ENCODE results near the gene CAMK1D. TPM values are rescaled to one million over a fixed set of nuclear protein-coding genes. Genes with fewer than 3 reads are reported as not detected.

Gene CAMK1D
- total RNA-seq, 1 experiment from 2014 or later = 6.3 TPM

DNA sequence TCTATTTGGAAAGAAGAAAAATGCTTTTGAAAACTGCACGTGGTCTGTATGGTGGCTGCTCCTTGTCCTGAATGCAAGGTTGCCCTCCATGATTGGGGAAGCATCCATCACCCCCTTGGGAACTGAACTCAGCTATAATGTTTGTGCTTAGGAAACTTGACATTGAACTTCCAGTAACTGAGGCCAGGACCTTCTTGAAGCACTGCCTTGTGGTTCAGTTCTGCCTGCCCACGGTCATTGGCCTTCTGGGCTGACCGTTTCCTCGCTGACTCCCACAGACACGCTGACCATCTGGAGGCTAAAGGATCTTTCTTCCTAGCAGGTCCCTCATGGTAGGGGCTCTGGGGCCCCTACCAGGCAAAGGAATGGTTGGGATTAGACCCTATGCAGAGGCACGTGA, 247.8 kb downstream of the CAMK1D start:
- no CpG with 5 or more reads among the region's 6 CpGs for WGBS (ENCODE audit: extremely low coverage, insufficient read length, low lambda C conversion rate)
- Histone ChIP-seq H2BK15ac (ENCODE audit: low read depth, low read length) (no peak overlapping the region), H3K4me2 (ENCODE audit: insufficient read depth, insufficient read length, low read length) (no peak overlapping the region)

More for the DNA sequence above, 247.8 kb downstream of the CAMK1D start:
- no peak overlapping the region for H3T11ph ChIP-seq (ENCODE audit: low read length)
- H4K20me1 ChIP-seq (ENCODE audit: control insufficient read depth, insufficient read depth, insufficient read length) = no peaks in the 10 kb centered on the region
- no peak overlapping the region for H3K14ac ChIP-seq (ENCODE audit: insufficient read depth, low read length)
- H3K9ac ChIP-seq (ENCODE audit: extremely low read depth, insufficient read length, low read length) = no peak overlapping the region
- H3K56ac ChIP-seq (ENCODE audit: insufficient read length, low read depth, low read length) = no peak overlapping the region
- H3K4me1 Mint-ChIP-seq = no peaks in the 10 kb centered on the region
- H2BK120ac ChIP-seq (ENCODE audit: low read depth, low read length, poor library complexity, severe bottlenecking) = no peak overlapping the region
- H4K5ac ChIP-seq (ENCODE audit: insufficient read length, low read depth, low read length) = no peak overlapping the region
- no peaks in the 10 kb centered on the region for H3K79me2 ChIP-seq (ENCODE audit: insufficient read depth, low read length)
- no peaks in the 10 kb centered on the region for H3K79me1 ChIP-seq (ENCODE audit: insufficient read depth, low read depth, low read length, poor library complexity, severe bottlenecking)
- H3K4me1 ChIP-seq (ENCODE audit: insufficient read depth, low read length) = no peaks in the 10 kb centered on the region
- H2BK12ac ChIP-seq (ENCODE audit: insufficient read length, low read depth, low read length) = no peak overlapping the region
- H3K27me3 Mint-ChIP-seq (ENCODE audit: low read depth) = no peaks in the 10 kb centered on the region
- H3K4me3 Mint-ChIP-seq = no peak overlapping the region
- H3K27me3 ChIP-seq (ENCODE audit: insufficient read depth, low read length) = no peaks in the 10 kb centered on the region
- H3K23me2 ChIP-seq (ENCODE audit: insufficient read length, low read depth, low read length, poor library complexity, severe bottlenecking) = no peaks in the 10 kb centered on the region
- H3K36me3 Mint-ChIP-seq (ENCODE audit: insufficient read depth in 1 of 3, low read depth in 3 of 3) = peaks cover 7 to 22% (median 9%) of the 10 kb centered on the region in 3 experiments; a peak in 5 of 7 replicates
- no peak overlapping the region for H2AK5ac ChIP-seq (ENCODE audit: insufficient read length, low read length)
- H3K18ac ChIP-seq (ENCODE audit: insufficient read length, low read depth, low read length) = no peak overlapping the region
- H3K23ac ChIP-seq (ENCODE audit: insufficient read length, low read depth, low read length) = no peak overlapping the region
- H3K4ac ChIP-seq (ENCODE audit: low read depth, low read length) = no peak overlapping the region
- H3K9me3 Mint-ChIP-seq = peaks cover 9 to 13% of the 10 kb centered on the region in 2 experiments
- DNase-seq = no peak
- H2BK20ac ChIP-seq (ENCODE audit: low read depth, low read length, poor library complexity, severe bottlenecking) = no peak overlapping the region
- TF ChIP-seq, protein P1, sequence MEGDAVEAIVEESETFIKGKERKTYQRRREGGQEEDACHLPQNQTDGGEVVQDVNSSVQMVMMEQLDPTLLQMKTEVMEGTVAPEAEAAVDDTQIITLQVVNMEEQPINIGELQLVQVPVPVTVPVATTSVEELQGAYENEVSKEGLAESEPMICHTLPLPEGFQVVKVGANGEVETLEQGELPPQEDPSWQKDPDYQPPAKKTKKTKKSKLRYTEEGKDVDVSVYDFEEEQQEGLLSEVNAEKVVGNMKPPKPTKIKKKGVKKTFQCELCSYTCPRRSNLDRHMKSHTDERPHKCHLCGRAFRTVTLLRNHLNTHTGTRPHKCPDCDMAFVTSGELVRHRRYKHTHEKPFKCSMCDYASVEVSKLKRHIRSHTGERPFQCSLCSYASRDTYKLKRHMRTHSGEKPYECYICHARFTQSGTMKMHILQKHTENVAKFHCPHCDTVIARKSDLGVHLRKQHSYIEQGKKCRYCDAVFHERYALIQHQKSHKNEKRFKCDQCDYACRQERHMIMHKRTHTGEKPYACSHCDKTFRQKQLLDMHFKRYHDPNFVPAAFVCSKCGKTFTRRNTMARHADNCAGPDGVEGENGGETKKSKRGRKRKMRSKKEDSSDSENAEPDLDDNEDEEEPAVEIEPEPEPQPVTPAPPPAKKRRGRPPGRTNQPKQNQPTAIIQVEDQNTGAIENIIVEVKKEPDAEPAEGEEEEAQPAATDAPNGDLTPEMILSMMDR (conservative IDR thresholded peaks at IDR 0.05) = no peak
- no peak overlapping the region for H3K27ac ChIP-seq (ENCODE audit: insufficient read length, low read depth, low read length)
- H2AFZ ChIP-seq (ENCODE audit: low read length) = no peak overlapping the region
- no peak overlapping the region for H3K27ac Mint-ChIP-seq
- no peak overlapping the region for H4K8ac ChIP-seq (replicated peaks; ENCODE audit: insufficient read length, low read depth, low read length)
- H3K9me3 ChIP-seq (ENCODE audit: control insufficient read depth, low read depth, low read length) = no peaks in the 10 kb centered on the region
- no peak overlapping the region for H4K91ac ChIP-seq (ENCODE audit: insufficient read length, low read depth, low read length)
- H2BK5ac ChIP-seq (ENCODE audit: insufficient read length, low read length) = no peak overlapping the region

All from H9 (cell line).